Measurements from ENCODE around the gene PCDH20. TPM values are rescaled to one million over a fixed set of nuclear protein-coding genes. Genes with fewer than 3 reads are reported as not detected.
"Not testable (repeated sequence)": the region's sequence is repeated elsewhere in the genome, so short reads cannot be mapped to it uniquely, and the experiment has no call there.

The PCDH20 gene
- polyA plus RNA-seq, 2 donors = 0.16 to 0.19 TPM

- H3K4me3 ChIP-seq (ENCODE audit: low read depth in 1 of 2, low read length in 2 of 2) = no peak overlapping the region
- H3K4me1 ChIP-seq (ENCODE audit: control insufficient read depth in 2 of 2, insufficient read depth in 2 of 2, low read length in 1 of 2) = peaks cover 0 to 4% of the 10 kb centered on the region in 2 donors
- no peak overlapping the region for H3K27ac ChIP-seq (ENCODE audit: low read depth in 2 of 2, low read length in 1 of 2)
- H3K36me3 ChIP-seq (ENCODE audit: control insufficient read depth in 2 of 2, insufficient read depth in 2 of 2, low read length in 1 of 2) = no peaks in the 10 kb centered on the region
- WGBS, 2 donors = 94 to 95% methylated on average over 1 of the region's 1 CpG
- H3K27me3 ChIP-seq (ENCODE audit: control insufficient read depth in 1 of 2, insufficient read depth in 2 of 2, low read length in 2 of 2) = no peaks in the 10 kb centered on the region
- peaks cover 0 to 6% of the 10 kb centered on the region in 2 donors for H3K9me3 ChIP-seq (ENCODE audit: control insufficient read depth in 2 of 2, insufficient read depth in 1 of 2, low read depth in 1 of 2, low read length in 1 of 2)
These were observed 4.9 kb downstream of the PCDH20 start for GRCh38 chr13:61410669-61411297.

DNA sequence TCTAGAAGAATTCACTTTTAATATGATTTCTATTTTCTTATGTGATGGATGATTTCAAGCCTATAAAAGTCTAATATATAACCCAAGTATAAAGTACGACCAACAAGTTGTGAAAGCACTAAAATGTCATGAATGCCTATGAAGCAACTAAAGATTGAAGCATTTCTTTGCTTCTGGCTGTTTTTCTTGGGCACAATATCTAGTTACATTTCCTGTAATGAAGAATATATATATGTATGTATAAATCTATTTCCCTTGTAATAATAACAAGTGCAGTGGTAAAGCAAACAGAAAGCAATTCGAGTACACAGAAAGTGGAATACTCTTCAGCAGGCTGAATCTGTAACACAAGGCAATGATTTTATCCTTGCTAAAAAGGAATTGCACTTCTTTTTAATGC, 5.4 kb downstream of the PCDH20 start:
- no peaks in the 10 kb centered on the region for H3K27me3 ChIP-seq (ENCODE audit: control insufficient read depth in 1 of 2, insufficient read depth in 2 of 2, low read length in 2 of 2)
- H3K27ac ChIP-seq (ENCODE audit: low read depth in 2 of 2, low read length in 1 of 2) = no peak overlapping the region
- H3K9me3 ChIP-seq (ENCODE audit: control insufficient read depth in 2 of 2, insufficient read depth in 1 of 2, low read depth in 1 of 2, low read length in 1 of 2) = peaks cover 0 to 6% of the 10 kb centered on the region in 2 donors
- H3K4me1 ChIP-seq (ENCODE audit: control insufficient read depth in 2 of 2, insufficient read depth in 2 of 2, low read length in 1 of 2) = peaks cover 0 to 4% of the 10 kb centered on the region in 2 donors
- no peak overlapping the region for H3K4me3 ChIP-seq (ENCODE audit: low read depth in 1 of 2, low read length in 2 of 2)
- WGBS, 2 donors = 24 to 32% methylated on average over 2 of the region's 2 CpGs
- no peaks in the 10 kb centered on the region for H3K36me3 ChIP-seq (ENCODE audit: control insufficient read depth in 2 of 2, insufficient read depth in 2 of 2, low read length in 1 of 2)

DNA sequence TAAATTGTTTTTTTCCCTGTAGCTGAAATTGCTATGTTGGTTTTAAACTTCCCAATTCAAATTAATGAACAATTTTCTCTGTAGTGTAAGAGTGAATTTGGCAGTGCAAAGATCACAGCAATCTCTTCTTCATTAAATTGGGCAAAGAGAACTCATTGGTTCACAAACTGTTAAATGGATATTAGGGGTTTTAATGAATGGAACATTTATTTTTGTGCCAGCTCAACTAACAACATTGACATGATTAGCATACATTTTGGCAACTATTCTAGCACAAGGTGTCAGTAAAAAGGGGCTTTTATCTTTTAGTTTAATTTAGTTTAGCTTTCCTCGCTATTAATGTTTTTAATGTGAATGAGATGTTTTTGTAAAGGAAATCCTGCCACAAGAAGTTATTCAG, 7.1 kb downstream of the PCDH20 start:
- Histone ChIP-seq H3K27me3 (ENCODE audit: control insufficient read depth in 1 of 2, insufficient read depth in 2 of 2, low read length in 2 of 2) (no peaks in the 10 kb centered on the region), H3K36me3 (ENCODE audit: control insufficient read depth in 2 of 2, insufficient read depth in 2 of 2, low read length in 1 of 2) (no peaks in the 10 kb centered on the region), H3K9me3 (ENCODE audit: control insufficient read depth in 2 of 2, insufficient read depth in 1 of 2, low read depth in 1 of 2, low read length in 1 of 2) (peaks cover 0 to 5% of the 10 kb centered on the region in 2 donors), H3K4me3 (ENCODE audit: low read depth in 1 of 2, low read length in 2 of 2) (no peak overlapping the region), H3K27ac (ENCODE audit: low read depth in 2 of 2, low read length in 1 of 2) (no peak overlapping the region), H3K4me1 (ENCODE audit: control insufficient read depth in 2 of 2, insufficient read depth in 2 of 2, low read length in 1 of 2) (peaks cover 0 to 3% of the 10 kb centered on the region in 2 donors)
- 0% methylated on average over 1 of the region's 1 CpG for WGBS, 2 donors

DNA sequence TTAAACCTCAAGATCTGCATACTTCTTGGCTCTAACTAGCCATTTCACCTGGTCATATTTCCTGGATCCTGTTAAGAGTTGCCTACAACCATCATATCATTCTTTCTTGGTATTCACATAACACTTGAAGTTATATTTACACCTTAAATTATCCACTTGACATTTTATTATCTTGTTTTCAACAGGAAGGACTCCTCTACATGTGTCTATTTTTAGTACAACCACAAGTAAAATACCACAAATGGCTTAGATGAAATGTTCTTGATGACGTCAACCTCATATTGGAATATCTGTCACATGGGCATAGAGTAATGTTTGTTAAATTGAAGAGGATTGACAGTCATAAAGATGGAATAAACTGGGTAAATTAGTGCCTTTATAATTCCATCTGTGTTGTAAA, 9.4 kb downstream of the PCDH20 start:
- WGBS, 2 donors = 74 to 83% methylated on average over 1 of the region's 1 CpG
- Histone ChIP-seq H3K4me1 (ENCODE audit: control insufficient read depth in 2 of 2, insufficient read depth in 2 of 2, low read length in 1 of 2) (no peaks in the 10 kb centered on the region), H3K27ac (ENCODE audit: low read depth in 2 of 2, low read length in 1 of 2) (no peak overlapping the region), H3K4me3 (ENCODE audit: low read depth in 1 of 2, low read length in 2 of 2) (no peak overlapping the region), H3K27me3 (ENCODE audit: control insufficient read depth in 1 of 2, insufficient read depth in 2 of 2, low read length in 2 of 2) (no peaks in the 10 kb centered on the region), H3K9me3 (ENCODE audit: control insufficient read depth in 2 of 2, insufficient read depth in 1 of 2, low read depth in 1 of 2, low read length in 1 of 2) (no peaks in the 10 kb centered on the region), H3K36me3 (ENCODE audit: control insufficient read depth in 2 of 2, insufficient read depth in 2 of 2, low read length in 1 of 2) (no peaks in the 10 kb centered on the region)

- Histone ChIP-seq H3K9me3 (ENCODE audit: control insufficient read depth in 2 of 2, insufficient read depth in 1 of 2, low read depth in 1 of 2, low read length in 1 of 2) (no peaks in the 10 kb centered on the region), H3K4me1 (ENCODE audit: control insufficient read depth in 2 of 2, insufficient read depth in 2 of 2, low read length in 1 of 2) (no peaks in the 10 kb centered on the region), H3K4me3 (ENCODE audit: low read depth in 1 of 2, low read length in 2 of 2) (no peak overlapping the region), H3K36me3 (ENCODE audit: control insufficient read depth in 2 of 2, insufficient read depth in 2 of 2, low read length in 1 of 2) (no peaks in the 10 kb centered on the region), H3K27me3 (ENCODE audit: control insufficient read depth in 1 of 2, insufficient read depth in 2 of 2, low read length in 2 of 2) (no peaks in the 10 kb centered on the region), H3K27ac (ENCODE audit: low read depth in 2 of 2, low read length in 1 of 2) (no peak overlapping the region)
These were observed 19.5 kb downstream of the PCDH20 start for GRCh38 chr13:61396121-61396520.

DNA sequence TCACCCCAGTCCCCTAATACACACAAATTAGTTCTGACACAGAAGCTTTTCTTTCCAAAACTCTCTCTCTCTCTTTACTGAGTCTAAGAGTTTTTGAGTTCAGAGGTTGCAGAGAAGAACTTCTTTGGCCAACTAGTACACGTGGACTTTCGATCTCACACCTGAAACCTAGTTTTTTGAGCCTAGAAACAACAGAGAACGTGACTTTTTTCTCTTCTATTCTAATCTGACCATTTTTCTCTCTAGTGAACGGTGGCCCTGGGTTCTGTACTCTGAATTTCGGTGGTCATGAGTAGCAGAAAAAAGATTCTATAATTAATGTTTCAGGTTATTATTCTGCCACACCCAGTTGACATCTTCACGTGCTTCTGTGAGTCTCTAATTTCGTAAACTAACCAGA, 24.2 kb downstream of the PCDH20 start:
- Histone ChIP-seq H3K27me3 (ENCODE audit: control insufficient read depth in 1 of 2, insufficient read depth in 2 of 2, low read length in 2 of 2) (no peaks in the 10 kb centered on the region), H3K4me3 (ENCODE audit: low read depth in 1 of 2, low read length in 2 of 2) (no peak overlapping the region), H3K27ac (ENCODE audit: low read depth in 2 of 2, low read length in 1 of 2) (no peak overlapping the region), H3K36me3 (ENCODE audit: control insufficient read depth in 2 of 2, insufficient read depth in 2 of 2, low read length in 1 of 2) (no peaks in the 10 kb centered on the region), H3K4me1 (ENCODE audit: control insufficient read depth in 2 of 2, insufficient read depth in 2 of 2, low read length in 1 of 2) (no peaks in the 10 kb centered on the region), H3K9me3 (ENCODE audit: control insufficient read depth in 2 of 2, insufficient read depth in 1 of 2, low read depth in 1 of 2, low read length in 1 of 2) (no peaks in the 10 kb centered on the region)
- WGBS, 2 donors = 67 to 68% methylated on average over 7 of the region's 7 CpGs

DNA sequence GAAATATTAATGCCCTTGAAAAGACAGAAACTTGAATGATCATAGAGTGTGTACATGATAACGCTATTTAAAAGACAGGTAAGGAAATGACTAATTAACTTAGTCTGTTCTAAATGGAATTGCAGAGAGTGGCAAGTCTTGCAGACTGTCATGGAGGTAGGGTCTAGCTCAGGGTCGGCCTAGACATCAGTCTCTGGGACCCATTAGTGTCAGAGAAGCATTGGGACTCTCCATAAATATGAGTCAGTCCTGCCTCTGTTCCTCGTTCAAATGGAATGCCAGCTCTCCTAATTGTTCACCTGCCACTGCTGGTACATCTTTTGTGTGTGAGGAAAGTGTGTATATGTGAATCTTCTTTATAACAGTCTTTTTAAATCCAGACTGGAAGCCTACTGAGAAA, 28.0 kb downstream of the PCDH20 start:
- no peak overlapping the region for H3K4me3 ChIP-seq (ENCODE audit: low read depth in 1 of 2, low read length in 2 of 2)
- no peak overlapping the region for H3K27ac ChIP-seq (ENCODE audit: low read depth in 2 of 2, low read length in 1 of 2)
- no peaks in the 10 kb centered on the region for H3K9me3 ChIP-seq (ENCODE audit: control insufficient read depth in 2 of 2, insufficient read depth in 1 of 2, low read depth in 1 of 2, low read length in 1 of 2)
- H3K4me1 ChIP-seq (ENCODE audit: control insufficient read depth in 2 of 2, insufficient read depth in 2 of 2, low read length in 1 of 2) = no peaks in the 10 kb centered on the region
- 62 to 63% methylated on average over 3 of the region's 3 CpGs for WGBS, 2 donors
- no peaks in the 10 kb centered on the region for H3K36me3 ChIP-seq (ENCODE audit: control insufficient read depth in 2 of 2, insufficient read depth in 2 of 2, low read length in 1 of 2)
- no peaks in the 10 kb centered on the region for H3K27me3 ChIP-seq (ENCODE audit: control insufficient read depth in 1 of 2, insufficient read depth in 2 of 2, low read length in 2 of 2)

GRCh38 chr13:61383111-61383510, 32.5 kb downstream of the PCDH20 start:
- 64 to 67% methylated on average over 2 of the region's 2 CpGs for WGBS, 2 donors
- H3K9me3 ChIP-seq (ENCODE audit: control insufficient read depth in 2 of 2, insufficient read depth in 1 of 2, low read depth in 1 of 2, low read length in 1 of 2) = no peaks in the 10 kb centered on the region

DNA sequence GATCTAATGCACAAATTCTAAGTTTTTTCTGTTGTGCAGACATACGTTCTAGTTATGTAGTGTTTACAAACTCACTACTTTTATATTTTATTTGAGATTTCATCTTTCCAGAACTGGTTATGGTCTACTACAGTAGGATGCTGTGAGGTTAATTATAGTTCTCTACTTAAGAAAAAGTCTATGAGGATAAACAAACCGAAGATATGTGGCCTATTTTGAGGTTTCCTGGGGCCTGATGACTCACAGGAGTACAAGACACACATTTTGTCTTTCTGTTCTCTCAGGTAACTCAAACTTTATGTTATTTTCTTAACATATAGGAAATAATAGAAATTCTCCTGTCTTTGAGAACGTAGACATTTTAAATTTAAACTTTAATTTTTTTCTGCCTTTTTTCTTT, 45.1 kb downstream of the PCDH20 start:
- WGBS, 2 donors = 56 to 60% methylated on average over 3 of the region's 3 CpGs
- Histone ChIP-seq H3K27ac (ENCODE audit: low read depth in 2 of 2, low read length in 1 of 2) (no peak overlapping the region), H3K9me3 (ENCODE audit: control insufficient read depth in 2 of 2, insufficient read depth in 1 of 2, low read depth in 1 of 2, low read length in 1 of 2) (no peaks in the 10 kb centered on the region), H3K4me1 (ENCODE audit: control insufficient read depth in 2 of 2, insufficient read depth in 2 of 2, low read length in 1 of 2) (no peaks in the 10 kb centered on the region), H3K4me3 (ENCODE audit: low read depth in 1 of 2, low read length in 2 of 2) (no peak overlapping the region), H3K27me3 (ENCODE audit: control insufficient read depth in 1 of 2, insufficient read depth in 2 of 2, low read length in 2 of 2) (no peaks in the 10 kb centered on the region), H3K36me3 (ENCODE audit: control insufficient read depth in 2 of 2, insufficient read depth in 2 of 2, low read length in 1 of 2) (no peaks in the 10 kb centered on the region)

More at GRCh38 chr13:61383111-61383510, 32.5 kb downstream of the PCDH20 start:
- Histone ChIP-seq H3K4me1 (ENCODE audit: control insufficient read depth in 2 of 2, insufficient read depth in 2 of 2, low read length in 1 of 2) (no peaks in the 10 kb centered on the region), H3K4me3 (ENCODE audit: low read depth in 1 of 2, low read length in 2 of 2) (no peak overlapping the region), H3K27me3 (ENCODE audit: control insufficient read depth in 1 of 2, insufficient read depth in 2 of 2, low read length in 2 of 2) (no peaks in the 10 kb centered on the region), H3K27ac (ENCODE audit: low read depth in 2 of 2, low read length in 1 of 2) (no peak overlapping the region), H3K36me3 (ENCODE audit: control insufficient read depth in 2 of 2, insufficient read depth in 2 of 2, low read length in 1 of 2) (no peaks in the 10 kb centered on the region)

- not testable (repeated sequence) for H3K27ac ChIP-seq (ENCODE audit: low read depth in 2 of 2, low read length in 1 of 2); H3K27me3 ChIP-seq (ENCODE audit: control insufficient read depth in 1 of 2, insufficient read depth in 2 of 2, low read length in 2 of 2)
- WGBS, 2 donors = 83 to 84% methylated on average over 5 of the region's 5 CpGs
These were observed 51.0 kb downstream of the PCDH20 start for GRCh38 chr13:61364690-61365089.

More at GRCh38 chr13:61364690-61365089, 51.0 kb downstream of the PCDH20 start:
- not testable (repeated sequence) for H3K4me3 ChIP-seq (ENCODE audit: low read depth in 1 of 2, low read length in 2 of 2); H3K4me1 ChIP-seq (ENCODE audit: control insufficient read depth in 2 of 2, insufficient read depth in 2 of 2, low read length in 1 of 2); H3K36me3 ChIP-seq (ENCODE audit: control insufficient read depth in 2 of 2, insufficient read depth in 2 of 2, low read length in 1 of 2); H3K9me3 ChIP-seq (ENCODE audit: control insufficient read depth in 2 of 2, insufficient read depth in 1 of 2, low read depth in 1 of 2, low read length in 1 of 2)

All from esophagus (tissue), 2 donors.